ENCODE data around the gene RWDD1. TPM values are rescaled to one million over a fixed set of nuclear protein-coding genes. Genes with fewer than 3 reads are reported as not detected.
A peak's percentile ranks its signal among the peaks of the same experiment; 100 is the strongest.

The RWDD1 gene
- total RNA-seq, 2 donors from 2014 or later, result 19.5 to 51.0 TPM

DNA sequence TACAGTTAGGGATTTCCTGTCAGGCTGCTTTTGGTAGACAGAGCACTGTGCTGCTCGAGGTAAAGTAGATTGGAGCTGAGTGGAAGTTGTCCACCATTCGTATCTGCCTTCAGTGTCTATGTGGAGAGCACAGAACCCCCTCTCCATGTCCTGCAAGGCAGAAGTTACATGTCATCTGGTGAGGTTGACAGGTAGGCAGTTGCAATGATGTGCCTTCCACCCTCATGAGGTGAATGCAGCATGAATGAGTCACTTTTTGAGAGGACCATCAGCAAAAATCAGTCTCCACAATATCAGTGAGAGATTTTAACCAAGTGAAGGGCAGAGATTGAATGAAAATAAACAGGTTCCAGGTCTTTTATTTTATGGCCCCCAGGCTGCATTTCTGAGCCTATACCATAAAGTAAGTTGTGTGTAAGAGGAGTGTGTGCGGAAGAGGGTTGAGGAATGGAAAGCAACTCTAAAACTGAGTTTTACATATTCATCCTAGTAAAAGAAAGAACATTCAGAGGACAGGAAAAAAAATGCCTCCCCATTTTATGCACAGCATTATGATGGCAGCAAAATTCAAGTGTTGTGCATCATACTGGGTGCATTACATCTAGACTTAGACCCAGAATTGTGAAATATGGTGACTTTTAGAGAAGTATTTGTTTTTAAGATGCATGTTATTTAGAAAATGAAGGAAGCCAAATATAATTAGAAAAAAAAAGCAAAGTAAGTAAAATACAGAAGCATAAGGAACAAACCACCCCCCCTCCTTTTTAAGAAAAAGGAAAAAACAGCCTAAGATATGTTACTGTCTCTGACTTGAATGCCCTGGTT lies 41.6 kb upstream of the RWDD1 start:
- H3K27me3 ChIP-seq (replicated peaks; ENCODE audit: insufficient read depth), result no peaks in the 10 kb centered on the region
- DNase-seq (ENCODE audit: low spot score) (no peak), ATAC-seq (ENCODE audit: insufficient number of reproducible peaks, low FRiP score, low read depth) (no peak)
- H3K4me3 ChIP-seq, result no peak overlapping the region
- H3K36me3 ChIP-seq, result no peaks in the 10 kb centered on the region
- H3K27ac ChIP-seq, result no peak overlapping the region
- H3K9me3 ChIP-seq, result no peaks in the 10 kb centered on the region
- H3K4me1 ChIP-seq (ENCODE audit: control insufficient read depth in 1 of 2, low read depth in 2 of 2), result peaks cover 0 to 17% of the 10 kb centered on the region in 2 donors
- no peak for TF ChIP-seq CTCF (IDR thresholded peaks at IDR 0.05)

DNA sequence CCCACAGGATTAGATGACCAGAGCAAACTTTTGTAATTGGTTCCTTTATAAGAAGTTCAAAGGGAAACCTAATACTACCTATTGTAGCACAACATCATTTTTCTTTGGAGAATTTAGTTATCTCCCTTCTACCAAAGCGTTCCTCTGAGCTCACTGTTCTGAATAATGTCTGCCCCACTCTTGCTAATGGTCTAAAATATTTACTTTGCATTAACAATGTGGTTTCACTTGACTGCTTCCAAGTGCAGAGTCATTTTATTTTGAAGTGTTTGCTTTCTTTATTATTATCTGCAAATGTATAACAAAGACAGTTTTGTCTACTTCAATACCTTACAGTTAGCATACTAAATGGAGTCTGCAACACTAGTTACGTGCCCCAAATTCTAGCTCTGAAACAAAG lies 40.9 kb upstream of the RWDD1 start:
- H3K4me3 ChIP-seq, result no peak overlapping the region
- H3K27ac ChIP-seq, result no peak overlapping the region
- H3K27me3 ChIP-seq (replicated peaks; ENCODE audit: insufficient read depth), result no peaks in the 10 kb centered on the region
- peaks cover 0 to 17% of the 10 kb centered on the region in 2 donors for H3K4me1 ChIP-seq (ENCODE audit: control insufficient read depth in 1 of 2, low read depth in 2 of 2)
- H3K9me3 ChIP-seq, result no peaks in the 10 kb centered on the region
- ATAC-seq (ENCODE audit: insufficient number of reproducible peaks, low FRiP score, low read depth) (no peak), DNase-seq (ENCODE audit: low spot score) (no peak)
- no peaks in the 10 kb centered on the region for H3K36me3 ChIP-seq
- TF ChIP-seq CTCF (IDR thresholded peaks at IDR 0.05), result no peak

DNA sequence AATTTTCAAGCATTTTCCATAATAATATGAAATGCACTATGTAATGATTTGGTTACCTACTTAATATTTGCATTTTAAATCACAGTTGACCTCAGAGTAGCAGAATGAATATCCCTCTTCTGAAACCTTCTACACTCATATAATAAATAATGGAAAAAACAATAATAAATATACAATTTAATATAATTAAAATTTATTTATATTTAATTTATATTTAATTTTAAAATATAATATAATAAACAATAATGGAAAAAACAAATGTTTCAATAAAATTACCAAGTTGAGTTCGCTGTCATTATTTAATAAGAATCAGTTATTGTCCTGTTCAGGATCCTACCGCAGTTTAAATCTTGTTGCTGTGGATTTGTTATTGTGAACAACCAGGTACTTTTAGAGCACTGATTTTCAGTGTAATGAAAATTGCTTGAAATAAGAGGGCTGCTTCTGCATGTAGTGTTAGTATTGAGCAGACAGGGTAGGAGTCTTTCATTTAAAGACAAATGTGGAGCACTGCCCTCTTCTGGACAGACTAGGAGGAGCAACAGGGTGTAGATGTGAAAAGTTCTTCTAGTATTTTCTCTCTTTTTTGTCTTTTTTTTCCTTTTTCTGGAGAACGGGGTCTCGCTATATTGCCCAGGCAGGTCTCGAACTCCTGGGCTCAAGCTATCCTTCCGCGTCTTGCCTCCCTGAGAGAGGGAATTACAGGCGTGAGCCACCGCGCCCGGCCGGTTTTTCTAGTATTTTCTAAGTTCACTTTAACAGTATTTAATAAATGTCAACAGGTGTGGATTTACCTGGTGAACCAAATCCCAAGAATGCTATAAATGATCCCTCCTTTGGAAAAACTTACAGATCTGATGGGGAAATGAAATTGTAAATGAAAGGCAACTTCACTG lies 39.4 kb upstream of the RWDD1 start:
- Histone ChIP-seq H3K4me1 (ENCODE audit: control insufficient read depth in 1 of 2, low read depth in 2 of 2) (peaks cover 0 to 17% of the 10 kb centered on the region in 2 donors), H3K9me3 (no peaks in the 10 kb centered on the region), H3K4me3 (no peak overlapping the region), H3K27me3 (replicated peaks; ENCODE audit: insufficient read depth) (no peaks in the 10 kb centered on the region), H3K27ac (no peak overlapping the region), H3K36me3 (no peaks in the 10 kb centered on the region)
- DNase-seq (ENCODE audit: low spot score) (no peak), ATAC-seq (ENCODE audit: insufficient number of reproducible peaks, low FRiP score, low read depth) (no peak)
- TF ChIP-seq CTCF (IDR thresholded peaks at IDR 0.05), result peak; percentile 72

DNA sequence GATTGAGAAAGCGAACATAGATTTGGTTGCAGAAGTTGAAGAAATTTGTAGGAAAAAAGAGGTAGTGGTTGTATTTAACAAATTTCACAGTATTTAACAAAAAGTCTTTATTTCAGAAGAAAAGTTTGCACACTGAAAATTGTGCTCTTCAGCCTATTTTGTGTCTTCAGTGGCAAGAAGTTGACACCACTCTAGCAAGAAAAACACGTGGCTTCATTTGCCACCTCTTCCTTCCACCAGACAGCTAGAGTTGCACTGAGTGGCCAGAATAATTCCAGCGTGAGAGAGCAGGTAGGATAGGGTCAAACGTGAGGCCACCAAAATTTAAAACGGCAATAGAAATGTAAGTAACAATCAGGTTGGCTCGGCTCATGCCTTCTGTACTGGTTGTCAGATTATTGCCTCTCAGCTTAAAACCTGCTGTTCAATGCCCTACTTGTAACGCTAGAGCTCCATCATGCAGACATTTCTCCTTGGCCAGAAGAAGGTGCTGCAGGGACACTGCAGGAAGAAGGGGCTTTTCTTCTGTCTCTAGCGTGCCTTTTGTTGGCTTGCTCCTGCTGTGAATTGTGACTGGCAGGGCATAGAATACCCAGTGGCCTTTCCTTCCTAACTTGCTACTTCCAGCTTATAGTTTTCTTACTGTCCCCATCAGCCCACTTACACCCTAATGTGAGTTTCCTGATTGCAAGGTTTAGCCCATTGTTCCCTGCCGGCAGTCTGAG lies 37.9 kb upstream of the RWDD1 start:
- no peak for TF ChIP-seq CTCF (IDR thresholded peaks at IDR 0.05)
- Histone ChIP-seq H3K4me3 (no peak overlapping the region), H3K27me3 (replicated peaks; ENCODE audit: insufficient read depth) (no peaks in the 10 kb centered on the region), H3K4me1 (ENCODE audit: control insufficient read depth in 1 of 2, low read depth in 2 of 2) (peaks cover 0 to 12% of the 10 kb centered on the region in 2 donors), H3K9me3 (no peaks in the 10 kb centered on the region), H3K36me3 (no peaks in the 10 kb centered on the region), H3K27ac (no peak overlapping the region)
- no peak for DNase-seq (ENCODE audit: low spot score)
- ATAC-seq (ENCODE audit: insufficient number of reproducible peaks, low FRiP score, low read depth), result no peak

Data from thoracic aorta (tissue), 2 donors.